ENCODE results near the gene BRCC3.

GRCh38 chrX:155086961-155087735 lies 15.8 kb downstream of the BRCC3 start:
- TF ChIP-seq, protein P1, sequence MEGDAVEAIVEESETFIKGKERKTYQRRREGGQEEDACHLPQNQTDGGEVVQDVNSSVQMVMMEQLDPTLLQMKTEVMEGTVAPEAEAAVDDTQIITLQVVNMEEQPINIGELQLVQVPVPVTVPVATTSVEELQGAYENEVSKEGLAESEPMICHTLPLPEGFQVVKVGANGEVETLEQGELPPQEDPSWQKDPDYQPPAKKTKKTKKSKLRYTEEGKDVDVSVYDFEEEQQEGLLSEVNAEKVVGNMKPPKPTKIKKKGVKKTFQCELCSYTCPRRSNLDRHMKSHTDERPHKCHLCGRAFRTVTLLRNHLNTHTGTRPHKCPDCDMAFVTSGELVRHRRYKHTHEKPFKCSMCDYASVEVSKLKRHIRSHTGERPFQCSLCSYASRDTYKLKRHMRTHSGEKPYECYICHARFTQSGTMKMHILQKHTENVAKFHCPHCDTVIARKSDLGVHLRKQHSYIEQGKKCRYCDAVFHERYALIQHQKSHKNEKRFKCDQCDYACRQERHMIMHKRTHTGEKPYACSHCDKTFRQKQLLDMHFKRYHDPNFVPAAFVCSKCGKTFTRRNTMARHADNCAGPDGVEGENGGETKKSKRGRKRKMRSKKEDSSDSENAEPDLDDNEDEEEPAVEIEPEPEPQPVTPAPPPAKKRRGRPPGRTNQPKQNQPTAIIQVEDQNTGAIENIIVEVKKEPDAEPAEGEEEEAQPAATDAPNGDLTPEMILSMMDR (IDR thresholded peaks at IDR 0.05; ENCODE audit: poor library complexity), result no peak
- no peak for TF ChIP-seq EZH2phosphoT487 (IDR thresholded peaks at IDR 0.05; ENCODE audit: low read depth, severe bottlenecking, unreplicated experiment)
